ENCODE data around the gene NABP1. TPM values are rescaled to one million over a fixed set of nuclear protein-coding genes. Genes with fewer than 3 reads are reported as not detected.

Gene NABP1
- total and polyA plus RNA-seq, 12 donors: 1.2 to 15.3 (median 3.8) TPM

DNA sequence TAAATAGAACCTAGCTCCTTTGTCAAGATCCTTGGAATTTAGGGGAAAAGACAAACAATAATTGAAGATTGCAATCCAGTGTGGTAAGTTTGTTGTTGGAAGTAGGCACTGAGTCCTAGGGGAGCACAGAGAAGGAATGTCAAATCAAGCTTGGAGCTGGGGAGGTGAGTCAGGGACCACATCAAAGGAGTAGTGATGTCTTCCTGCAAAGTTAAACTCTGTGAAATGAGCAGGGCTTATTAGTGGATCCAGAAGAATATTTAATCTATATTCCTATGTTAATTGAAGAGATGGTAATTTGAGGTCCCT lies 41.7 kb upstream of the NABP1 start:
- Histone ChIP-seq H3K9me3 (no peaks in the 10 kb centered on the region), H3K27ac (no peak overlapping the region), H3K27me3 (peaks cover 0 to 9% (median 0%) of the 10 kb centered on the region in 7 donors), H3K4me3 (no peak overlapping the region), H3K4me1 (peaks cover 0 to 28% (median 0%) of the 10 kb centered on the region in 9 donors), H3K36me3 (no peaks in the 10 kb centered on the region)
- TF ChIP-seq, protein P1, sequence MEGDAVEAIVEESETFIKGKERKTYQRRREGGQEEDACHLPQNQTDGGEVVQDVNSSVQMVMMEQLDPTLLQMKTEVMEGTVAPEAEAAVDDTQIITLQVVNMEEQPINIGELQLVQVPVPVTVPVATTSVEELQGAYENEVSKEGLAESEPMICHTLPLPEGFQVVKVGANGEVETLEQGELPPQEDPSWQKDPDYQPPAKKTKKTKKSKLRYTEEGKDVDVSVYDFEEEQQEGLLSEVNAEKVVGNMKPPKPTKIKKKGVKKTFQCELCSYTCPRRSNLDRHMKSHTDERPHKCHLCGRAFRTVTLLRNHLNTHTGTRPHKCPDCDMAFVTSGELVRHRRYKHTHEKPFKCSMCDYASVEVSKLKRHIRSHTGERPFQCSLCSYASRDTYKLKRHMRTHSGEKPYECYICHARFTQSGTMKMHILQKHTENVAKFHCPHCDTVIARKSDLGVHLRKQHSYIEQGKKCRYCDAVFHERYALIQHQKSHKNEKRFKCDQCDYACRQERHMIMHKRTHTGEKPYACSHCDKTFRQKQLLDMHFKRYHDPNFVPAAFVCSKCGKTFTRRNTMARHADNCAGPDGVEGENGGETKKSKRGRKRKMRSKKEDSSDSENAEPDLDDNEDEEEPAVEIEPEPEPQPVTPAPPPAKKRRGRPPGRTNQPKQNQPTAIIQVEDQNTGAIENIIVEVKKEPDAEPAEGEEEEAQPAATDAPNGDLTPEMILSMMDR (IDR thresholded peaks at IDR 0.05): no peak
- DNase-seq: no peak
- no peak for ATAC-seq
- intact Hi-C loops (cut with DNase I): no loop called here

DNA sequence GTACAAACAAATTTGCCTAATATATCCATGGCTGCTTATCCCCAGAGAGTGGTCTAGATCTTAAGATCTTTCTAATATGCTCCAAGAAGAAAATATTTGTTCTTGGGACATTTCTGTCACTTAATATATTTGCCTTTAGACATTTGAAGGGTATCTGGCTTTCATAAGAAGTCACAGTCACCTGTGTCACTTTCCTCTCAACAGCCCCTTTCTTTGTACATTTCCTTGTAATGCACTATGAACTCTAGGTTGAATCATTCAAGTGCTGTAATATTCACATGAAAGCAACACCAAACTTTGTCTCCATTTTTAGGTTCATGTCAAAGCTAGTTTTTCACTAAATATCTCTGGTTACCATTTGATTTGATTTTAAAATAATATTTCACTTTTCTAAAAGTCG lies 41.4 kb upstream of the NABP1 start:
- WGBS, 2 donors: 88 to 94% methylated on average over 1 of the region's 1 CpG
- Histone ChIP-seq H3K27me3 (peaks cover 0 to 9% (median 0%) of the 10 kb centered on the region in 7 donors), H3K27ac (peak overlapping the region in 1 of 10 donors; percentile 86), H3K36me3 (no peaks in the 10 kb centered on the region), H3K4me1 (peaks cover 0 to 28% (median 0%) of the 10 kb centered on the region in 9 donors), H3K4me3 (no peak overlapping the region), H3K9me3 (no peaks in the 10 kb centered on the region)
- no peak for DNase-seq
- TF ChIP-seq, protein P1 (IDR thresholded peaks at IDR 0.05): no peak
- no peak for ATAC-seq
- intact Hi-C loops (cut with DNase I): no loop called here

DNA sequence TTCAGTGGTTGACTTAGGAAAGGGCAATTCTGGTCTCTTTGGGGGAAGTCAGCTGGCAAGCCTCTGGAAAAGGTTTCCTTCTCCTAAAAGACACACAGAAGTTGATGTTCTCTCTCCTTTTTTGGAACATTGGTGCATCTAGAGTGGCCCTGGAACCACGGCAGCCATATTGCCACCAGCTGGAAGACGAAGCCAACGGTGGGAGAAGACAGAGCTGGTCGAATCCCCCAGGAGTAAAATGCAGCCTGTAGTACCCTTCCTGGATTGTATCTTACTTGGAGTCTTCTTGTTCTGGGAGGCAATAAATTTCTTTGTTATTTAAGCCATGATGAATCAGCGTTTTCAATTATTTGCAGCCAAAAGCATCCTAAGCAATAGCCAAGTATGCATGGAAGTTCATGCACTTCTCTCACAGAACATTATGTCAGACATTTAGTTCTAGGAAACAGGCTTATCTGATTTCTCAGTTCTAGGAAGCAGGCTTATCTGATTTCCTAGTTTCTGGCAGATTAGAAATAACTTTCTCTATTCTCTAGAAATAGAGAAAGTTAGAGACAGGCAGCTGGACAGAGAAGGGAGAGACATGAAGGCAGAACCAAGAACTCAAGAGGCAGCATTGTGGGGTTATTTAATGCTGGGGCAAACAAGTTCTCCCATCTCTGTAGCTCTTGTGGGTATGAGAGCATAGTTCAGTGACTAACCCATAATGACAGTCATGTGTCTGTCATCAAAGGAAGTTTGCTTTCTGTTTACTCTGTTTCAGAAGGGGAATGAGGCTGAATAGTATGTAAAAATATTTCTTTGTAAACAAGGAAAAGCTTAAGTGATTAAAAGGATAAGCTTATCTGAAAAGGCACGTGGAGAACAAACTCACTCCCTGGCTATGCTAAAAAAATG lies 40.5 kb upstream of the NABP1 start:
- DNase-seq (no peak), ATAC-seq (peak in 1 of 8 donors; percentile 37)
- Histone ChIP-seq H3K27ac (peak overlapping the region in 1 of 10 donors; percentile 86), H3K4me1 (peaks cover 0 to 28% (median 0%) of the 10 kb centered on the region in 9 donors), H3K27me3 (peaks cover 0 to 9% (median 0%) of the 10 kb centered on the region in 7 donors), H3K4me3 (no peak overlapping the region), H3K36me3 (no peaks in the 10 kb centered on the region), H3K9me3 (no peaks in the 10 kb centered on the region)
- intact Hi-C loops (cut with DNase I): no loop called here
- WGBS, 2 donors: 74 to 76% methylated on average over 6 of the region's 6 CpGs
- TF ChIP-seq, protein P1 (IDR thresholded peaks at IDR 0.05): no peak

DNA sequence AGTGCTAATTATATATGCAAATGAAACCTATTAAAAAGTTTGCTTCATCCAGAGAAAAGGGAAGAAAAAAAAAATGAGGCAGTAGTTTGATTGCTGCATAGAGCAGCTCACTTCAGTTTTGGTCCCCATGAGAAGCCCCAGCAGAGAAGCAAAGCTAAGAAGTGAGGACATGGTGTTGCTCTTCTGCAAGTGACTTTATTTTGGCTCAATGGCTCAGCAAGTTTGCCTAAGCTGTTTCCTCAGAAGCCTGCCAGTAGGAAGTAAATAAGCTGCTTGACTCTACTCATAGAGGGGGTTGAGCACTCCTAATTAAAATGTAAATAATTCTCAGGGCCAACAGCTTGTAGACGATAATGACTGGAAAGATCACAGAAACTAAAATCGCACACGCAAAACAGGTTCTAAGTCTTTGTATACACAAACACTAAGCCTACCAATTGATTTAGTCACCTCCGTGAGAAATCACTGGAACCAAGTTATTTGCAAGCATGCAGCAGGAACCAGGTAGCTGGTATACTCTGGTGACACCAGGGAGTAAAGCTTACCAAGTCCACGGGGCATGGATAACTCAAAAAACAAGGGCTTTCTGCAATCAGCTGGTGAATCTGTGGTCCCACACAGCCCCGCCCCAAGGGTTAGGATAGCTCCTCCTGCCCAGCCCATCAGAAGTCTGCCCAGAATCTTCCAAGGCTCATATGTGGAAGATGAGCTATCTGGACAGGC lies 39.7 kb upstream of the NABP1 start:
- DNase-seq (no peak), ATAC-seq (peak in 1 of 8 donors; percentile 58)
- TF ChIP-seq, protein P1 (IDR thresholded peaks at IDR 0.05): no peak
- no peaks in the 10 kb centered on the region for H3K9me3 ChIP-seq
- H3K4me1 ChIP-seq: peaks cover 0 to 28% (median 0%) of the 10 kb centered on the region in 9 donors
- H3K27ac ChIP-seq: peak overlapping the region in 1 of 10 donors; percentile 86
- H3K36me3 ChIP-seq: no peaks in the 10 kb centered on the region
- intact Hi-C loops (cut with DNase I): no loop called here
- H3K27me3 ChIP-seq: peaks cover 0 to 9% (median 0%) of the 10 kb centered on the region in 7 donors
- H3K4me3 ChIP-seq: no peak overlapping the region
- 53% methylated on average over 6 of the region's 6 CpGs for WGBS, 2 donors

Data from heart right ventricle (tissue), 16 donors.